T47D (cell line): ENCODE measurements around the gene ADAP1.

Experiments used
- DNase-seq, 2 experiments: peaks; one replicate each; pipeline versions ENCODE4 v3.0.0 to v3.0.0-alpha.2; 2011 to 2012; ENCODE audit warnings: low read depth in 1 of 2, low spot score in 1 of 2
- JUND ChIP-seq: IDR thresholded peaks from 2 replicates; pipeline ENCODE4 v1.6.1; 2012; ENCODE audit warnings: low read depth
- in situ Hi-C: cut with HindIII; loops from 2 replicates; pipeline ENCODE4 v1.10.0; 2016; ENCODE audit warnings: low sequenced_read_pairs, low pct_unique_long_range_greater_than_20kb

The ADAP1 gene

DNA sequence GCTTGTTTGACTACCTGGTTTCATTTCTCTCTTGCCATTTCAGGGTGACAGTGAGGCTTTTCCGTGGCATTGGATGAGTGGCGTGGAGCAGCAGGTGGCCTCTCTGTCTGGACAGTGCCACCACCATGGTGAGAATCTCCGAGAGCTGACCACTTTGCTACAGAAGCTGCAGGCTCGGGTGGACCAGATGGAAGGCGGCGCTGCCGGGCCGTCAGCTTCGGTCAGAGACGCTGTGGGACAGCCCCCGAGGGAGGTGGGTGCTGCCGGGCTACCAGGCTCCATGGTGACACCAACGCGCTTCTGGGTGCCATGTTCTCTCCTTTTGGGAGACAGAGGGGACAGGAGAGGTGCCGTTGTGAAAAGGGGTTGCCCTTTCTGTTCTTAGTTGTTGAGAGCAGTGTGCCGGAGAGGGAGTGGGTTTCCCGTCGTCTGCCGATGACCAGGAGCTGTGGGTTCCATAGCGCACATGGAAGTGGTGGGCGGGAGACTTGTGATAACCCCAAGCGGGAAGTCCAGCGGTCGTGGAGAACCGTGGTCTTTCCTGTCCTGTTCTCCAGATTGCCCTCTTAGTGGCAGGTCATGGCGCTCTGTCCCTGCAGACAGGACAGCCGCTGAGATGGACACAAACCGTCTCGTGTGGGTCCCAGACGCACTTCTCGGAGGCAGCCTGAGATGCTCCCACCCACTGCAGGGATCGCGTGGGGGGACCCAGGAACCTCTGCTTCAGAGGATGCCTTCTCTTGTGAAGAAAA lies 100.9 kb downstream of the ADAP1 start:
- TF ChIP-seq JUND, result no peak
- in situ Hi-C loops, result no loop called here
- no peak for DNase-seq

DNA sequence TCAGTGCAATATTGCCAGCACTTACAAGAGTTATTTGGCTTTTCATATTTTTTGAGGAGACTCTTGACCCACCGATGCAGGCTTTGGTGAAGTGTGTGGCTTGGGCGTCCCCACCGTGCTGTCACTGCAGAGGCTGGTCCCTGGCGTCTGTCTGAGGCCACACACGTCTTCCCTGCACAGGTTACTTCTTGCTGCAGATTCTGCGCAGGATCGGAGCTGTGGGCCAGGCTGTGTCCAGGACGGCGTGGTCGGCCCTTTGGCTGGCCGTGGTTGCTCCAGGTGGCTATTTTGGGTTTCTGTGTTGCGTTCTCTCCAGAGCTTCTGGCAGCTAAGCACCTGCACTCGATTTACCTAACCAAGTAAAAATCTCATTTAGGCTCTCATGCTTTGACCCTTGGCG lies 103.3 kb downstream of the ADAP1 start:
- in situ Hi-C loops, result no loop called here
- DNase-seq, result no peak
- TF ChIP-seq JUND, result no peak

DNA sequence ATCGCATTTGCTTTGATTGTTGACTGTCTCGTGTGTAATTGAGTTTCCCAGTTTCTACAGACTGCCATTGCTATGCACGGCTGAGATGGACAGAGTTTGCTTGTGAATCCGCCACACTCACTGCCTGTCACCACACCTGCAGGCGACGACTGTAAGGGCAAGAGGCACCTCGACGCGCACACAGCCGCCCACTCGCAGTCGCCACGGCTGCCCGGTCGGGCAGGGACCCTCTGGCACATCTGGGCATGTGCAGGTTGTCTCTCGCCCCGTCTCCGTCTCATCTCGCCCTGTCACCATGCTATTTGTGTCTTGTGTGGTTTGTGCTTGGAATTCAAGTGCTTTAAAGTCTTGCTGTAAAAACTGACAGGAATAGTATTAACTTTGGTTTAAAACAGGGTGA lies 104.7 kb downstream of the ADAP1 start:
- in situ Hi-C loops, result no loop called here
- TF ChIP-seq JUND, result no peak
- DNase-seq, result no peak

DNA sequence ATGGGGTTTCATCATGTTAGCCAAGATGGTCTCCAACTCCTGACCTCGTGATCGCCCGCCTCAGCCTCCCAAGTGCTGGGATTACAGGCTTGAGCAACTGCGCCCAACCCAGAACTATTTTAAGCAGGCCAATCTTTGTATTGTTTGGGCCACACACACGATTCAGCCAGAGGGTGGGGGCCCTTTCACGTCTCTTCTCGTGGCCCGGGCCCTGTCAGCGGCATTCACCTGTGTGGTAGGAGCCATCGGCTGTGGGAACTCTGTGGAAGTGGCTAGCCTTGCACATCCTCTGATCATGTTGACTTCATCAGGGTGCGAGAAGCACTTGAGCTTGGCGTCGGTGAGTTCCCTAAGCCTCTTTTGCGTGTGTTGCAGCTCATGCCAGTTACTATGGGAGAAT lies 105.3 kb downstream of the ADAP1 start:
- in situ Hi-C loops, result no loop called here
- no peak for TF ChIP-seq JUND
- DNase-seq, result no peak
